A549 (cell line): ENCODE data around the gene WFDC1.

Source experiments
- HOXA7 ChIP-seq: fragments of 250-450 bp; sonication (Bioruptor Pico); IDR thresholded peaks from 2 replicates; pipeline ENCODE4 v1.5.0; 2020; ENCODE audit warnings: mild to moderate bottlenecking, moderate library complexity
- MAX ChIP-seq: IDR thresholded peaks from 2 replicates; pipeline ENCODE4 v1.6.1; 2012
- POLR2A ChIP-seq: IDR thresholded peaks from 2 replicates; pipeline ENCODE4 v1.6.1; 2012; ENCODE audit warnings: mild to moderate bottlenecking, low read length

GRCh38 chr16:84293406-84293805, 1.3 kb upstream of the WFDC1 start:
- TF ChIP-seq MAX: no peak
- no peak for TF ChIP-seq HOXA7
- no peak for TF ChIP-seq POLR2A
